D721Med (cell line): ENCODE results near the gene AGO1.

Experiments
- DNase-seq: peaks from one replicate; pipeline ENCODE4 v3.0.0; 2011; ENCODE audit warnings: low spot score; ENCODE audit not compliant: insufficient read length
- FAIRE-seq: peaks from 2 replicates; lab custom pipeline; 2011; peaks lifted over from hg19 to GRCh38; lab: Jason Lieb, UNC
- CTCF ChIP-seq: IDR thresholded peaks from 2 replicates; pipeline ENCODE4 v1.5.1; 2012; ENCODE audit warnings: mild to moderate bottlenecking, control low read depth; ENCODE audit not compliant: insufficient read depth; ENCODE audit errors: missing control alignments

AGO1 gene

GRCh38 chr1:35915693-35916092 is 32.7 kb downstream of the AGO1 start:
- DNase-seq: no peak
- no peak for TF ChIP-seq CTCF
- no peak for FAIRE-seq

GRCh38 chr1:35923791-35924221 is 40.8 kb downstream of the AGO1 start:
- FAIRE-seq: no peak
- no peak for DNase-seq

GRCh38 chr1:35924838-35925237 is 41.8 kb downstream of the AGO1 start:
- FAIRE-seq (no peak), DNase-seq (no peak)

More at GRCh38 chr1:35923791-35924221, 40.8 kb downstream of the AGO1 start:
- no peak for TF ChIP-seq CTCF

GRCh38 chr1:35925741-35926140 is 42.7 kb downstream of the AGO1 start:
- DNase-seq (no peak), FAIRE-seq (no peak)
- no peak for TF ChIP-seq CTCF

More at GRCh38 chr1:35924838-35925237, 41.8 kb downstream of the AGO1 start:
- no peak for TF ChIP-seq CTCF

GRCh38 chr1:35927472-35927871 is 44.5 kb downstream of the AGO1 start:
- FAIRE-seq (no peak), DNase-seq (no peak)
- no peak for TF ChIP-seq CTCF

GRCh38 chr1:35929730-35930592 is 47.0 kb downstream of the AGO1 start:
- FAIRE-seq: no peak
- no peak for DNase-seq
- TF ChIP-seq CTCF: no peak
